Naive thymus-derived CD4-positive, alpha-beta T cell (primary cell): ENCODE data around the gene HINT2. TPM values are rescaled to one million over a fixed set of nuclear protein-coding genes. Genes with fewer than 3 reads are reported as not detected.

ENCODE experiments used
- ATAC-seq: fragments of 150-1000 bp; cut with Tn5 transposase; 2 replicates; pipeline ENCODE4 v1.10.0; 2021; ENCODE audit warnings: mild to moderate bottlenecking, moderate library complexity
- CTCF ChIA-PET: fragments of 350-600 bp; sonication (Branson Sonifier 250); formaldehyde crosslinking; loops from one replicate; lab custom pipeline; 2021; ENCODE audit warnings: antibody characterized with exemption; lab: Charles Lee
- POLR2A ChIA-PET: fragments of 350-600 bp; sonication (Branson Sonifier 250); formaldehyde crosslinking; loops from one replicate; lab custom pipeline; 2021; ENCODE audit warnings: antibody characterized with exemption, inconsistent platforms; lab: Charles Lee
- DNase-seq, 9 donors: peaks; one replicate each; pipeline versions ENCODE4 v3.0.0 to v3.0.0-alpha.2; 2020 to 2022; ENCODE audit warnings: mixed read lengths in 1 of 9
- H3K27ac ChIP-seq: one replicate; pipeline ENCODE4 v1.7.0; 2013; ENCODE audit warnings: mild to moderate bottlenecking, low read depth, low read length, moderate library complexity
- H3K27me3 ChIP-seq, 2 donors: one replicate each; pipeline ENCODE4 v1.7.0; 2013; ENCODE audit warnings: low read length in 2 of 2, mild to moderate bottlenecking in 2 of 2, moderate library complexity in 2 of 2; ENCODE audit not compliant: control insufficient read depth in 2 of 2, insufficient read depth in 2 of 2
- H3K36me3 ChIP-seq, 3 experiments: 1 replicate in 2 of 3; 2 replicates in 1 of 3; pipeline ENCODE4 v1.7.0; 2013; ENCODE audit warnings: low read length in 3 of 3, mild to moderate bottlenecking in 3 of 3, moderate library complexity in 1 of 3; ENCODE audit not compliant: insufficient read depth in 3 of 3, control insufficient read depth in 2 of 3
- H3K4me1 ChIP-seq, 2 donors: one replicate each; pipeline ENCODE4 v1.7.0; 2013; ENCODE audit warnings: low read length in 2 of 2, mild to moderate bottlenecking in 2 of 2, moderate library complexity in 1 of 2; ENCODE audit not compliant: control insufficient read depth in 2 of 2, insufficient read depth in 2 of 2
- H3K4me3 ChIP-seq: 2 replicates; pipeline ENCODE4 v1.7.0; 2013; ENCODE audit warnings: mild to moderate bottlenecking, low read length
- H3K9me3 ChIP-seq, 3 experiments: 1 replicate in 2 of 3; 2 replicates in 1 of 3; pipeline ENCODE4 v1.7.0; 2013; ENCODE audit warnings: low read length in 3 of 3; ENCODE audit not compliant: control insufficient read depth in 2 of 3
- H3K27ac Mint-ChIP-seq, 9 donors: one replicate each; pipeline ENCODE4 v1.8.0; 2020 to 2022; ENCODE audit warnings: mixed read lengths in 9 of 9, mild to moderate bottlenecking in 8 of 9, moderate library complexity in 5 of 9, inconsistent platforms in 2 of 9
- H3K27me3 Mint-ChIP-seq, 5 donors: one replicate each; pipeline ENCODE4 v1.8.0; 2021 to 2022; ENCODE audit warnings: mixed read lengths in 5 of 5, mild to moderate bottlenecking in 1 of 5
- H3K36me3 Mint-ChIP-seq, 5 donors: one replicate each; pipeline ENCODE4 v1.8.0; 2020 to 2022; ENCODE audit warnings: mixed read lengths in 5 of 5, mild to moderate bottlenecking in 3 of 5, inconsistent platforms in 1 of 5
- H3K4me1 Mint-ChIP-seq, 7 donors: one replicate each; pipeline ENCODE4 v1.8.0; 2020 to 2022; ENCODE audit warnings: mixed read lengths in 7 of 7, mild to moderate bottlenecking in 3 of 7, inconsistent platforms in 1 of 7
- H3K4me3 Mint-ChIP-seq, 10 donors: one replicate each; pipeline ENCODE4 v1.8.0; 2020 to 2022; ENCODE audit warnings: mild to moderate bottlenecking in 10 of 10, mixed read lengths in 10 of 10, moderate library complexity in 6 of 10, inconsistent platforms in 2 of 10
- H3K9me3 Mint-ChIP-seq, 11 donors: one replicate each; pipeline ENCODE4 v1.8.0; 2020 to 2022; ENCODE audit warnings: mixed read lengths in 11 of 11, mild to moderate bottlenecking in 4 of 11, inconsistent platforms in 1 of 11, moderate library complexity in 1 of 11
- intact Hi-C, 2 donors: fragments of 100-400 bp; cut with micrococcal nuclease; formaldehyde crosslinking; loops; one replicate each; pipeline ENCODE4 v1.15.1; 2023
- polyA plus RNA-seq, 2 donors: library from polyadenylated mRNA; unstranded; fragments of 300-500 nt; fragmentation: Illumina TruSeq; gene quantifications; one replicate each; pipeline ENCODE4 v1.2.3, GENCODE V29; 2021
- total RNA-seq, 6 experiments: library from RNA in 5 of 6; stranded (reverse) in 5 of 6; gene quantifications; 1 replicate in 5 of 6; 2 replicates in 1 of 6; pipeline ENCODE4 v1.2.3 and lab custom pipeline; 2021 to 2026

The HINT2 gene
- total and polyA plus RNA-seq, 7 experiments from 2014 or later = 14.3 to 74.5 (median 23.1) TPM

- Mint-ChIP-seq H3K4me1 (peaks cover 0 to 36% (median 16%) of the 10 kb centered on the region in 7 donors), H3K27me3 (no peaks in the 10 kb centered on the region), H3K36me3 (peaks cover 0 to 4% (median 0%) of the 10 kb centered on the region in 5 donors), H3K4me3 (no peak overlapping the region), H3K9me3 (no peaks in the 10 kb centered on the region), H3K27ac (no peak overlapping the region)
- Histone ChIP-seq H3K27ac (no peak overlapping the region), H3K27me3 (no peaks in the 10 kb centered on the region), H3K4me3 (no peak overlapping the region), H3K9me3 (no peaks in the 10 kb centered on the region), H3K4me1 (no peaks in the 10 kb centered on the region), H3K36me3 (peaks cover 0 to 3% (median 0%) of the 10 kb centered on the region in 3 experiments)
- ChIA-PET CTCF (interaction anchor here (0.6 kb wide), 1 partner anchor 35 kb away, joined by 4 read pairs; no protein-coding TSS in a partner anchor), POLR2A (no interaction called here)
- intact Hi-C loops = no loop called here
- DNase-seq = no peak
- no peak for ATAC-seq
Observed at GRCh38 chr9:35767458-35767857, 47.4 kb downstream of the HINT2 start.

GRCh38 chr9:35766997-35767396 is 47.8 kb downstream of the HINT2 start:
- H3K36me3 Mint-ChIP-seq = peaks cover 0 to 4% (median 0%) of the 10 kb centered on the region in 5 donors
- H3K4me1 Mint-ChIP-seq = peaks cover 0 to 39% (median 20%) of the 10 kb centered on the region in 7 donors
- intact Hi-C loops = no loop called here
- ChIA-PET CTCF (no interaction called here), POLR2A (no interaction called here)
- Histone ChIP-seq H3K27me3 (no peaks in the 10 kb centered on the region), H3K36me3 (no peaks in the 10 kb centered on the region), H3K9me3 (no peaks in the 10 kb centered on the region), H3K4me3 (no peak overlapping the region), H3K4me1 (no peaks in the 10 kb centered on the region), H3K27ac (no peak overlapping the region)
- no peak for DNase-seq
- no peaks in the 10 kb centered on the region for H3K27me3 Mint-ChIP-seq
- H3K4me3 Mint-ChIP-seq = no peak overlapping the region
- no peak overlapping the region for H3K27ac Mint-ChIP-seq
- H3K9me3 Mint-ChIP-seq = no peaks in the 10 kb centered on the region
- no peak for ATAC-seq

- ATAC-seq = no peak
- ChIA-PET POLR2A (interaction anchor here (1.5 kb wide), 1 partner anchor 107 kb away, joined by 4 read pairs; no protein-coding TSS in a partner anchor), CTCF (no interaction called here)
- H3K27me3 Mint-ChIP-seq = no peaks in the 10 kb centered on the region
- Histone ChIP-seq H3K9me3 (no peaks in the 10 kb centered on the region), H3K36me3 (no peaks in the 10 kb centered on the region), H3K4me3 (no peak overlapping the region), H3K27ac (no peak overlapping the region), H3K27me3 (no peaks in the 10 kb centered on the region), H3K4me1 (no peaks in the 10 kb centered on the region)
- intact Hi-C loops = no loop called here
- H3K9me3 Mint-ChIP-seq = no peaks in the 10 kb centered on the region
- no peak for DNase-seq
- H3K4me3 Mint-ChIP-seq = no peak overlapping the region
- H3K4me1 Mint-ChIP-seq = peaks cover 18 to 63% (median 45%) of the 10 kb centered on the region in 7 donors
- H3K27ac Mint-ChIP-seq = no peak overlapping the region
- peaks cover 0 to 14% (median 0%) of the 10 kb centered on the region in 5 donors for H3K36me3 Mint-ChIP-seq
Observed at GRCh38 chr9:35763803-35764202, 51.0 kb downstream of the HINT2 start.

- H3K27ac Mint-ChIP-seq = peak overlapping the region in 1 of 9 donors; percentile 8
- intact Hi-C loops = no loop called here
- POLR2A ChIA-PET = interaction anchor here (0.7 to 1.5 kb wide), 3 partner anchors 13 to 649 kb away, joined by 3 to 4 read pairs (median 4); no protein-coding TSS in a partner anchor
- Histone ChIP-seq H3K4me1 (no peaks in the 10 kb centered on the region), H3K36me3 (no peaks in the 10 kb centered on the region), H3K27me3 (no peaks in the 10 kb centered on the region), H3K4me3 (no peak overlapping the region), H3K27ac (no peak overlapping the region), H3K9me3 (no peaks in the 10 kb centered on the region)
- CTCF ChIA-PET = interaction anchor here (0.6 kb wide), 1 partner anchor 152 kb away, joined by 7 read pairs; no protein-coding TSS in a partner anchor
- H3K9me3 Mint-ChIP-seq = no peaks in the 10 kb centered on the region
- peaks cover 24 to 63% (median 45%) of the 10 kb centered on the region in 7 donors for H3K4me1 Mint-ChIP-seq
- DNase-seq (no peak), ATAC-seq (no peak)
- no peaks in the 10 kb centered on the region for H3K27me3 Mint-ChIP-seq
- H3K4me3 Mint-ChIP-seq = no peak overlapping the region
- peaks cover 0 to 14% (median 0%) of the 10 kb centered on the region in 5 donors for H3K36me3 Mint-ChIP-seq
Observed at GRCh38 chr9:35763181-35763580, 51.7 kb downstream of the HINT2 start.

Other genes starting within 250 kb of the HINT2 start
- gene TESK1, start 209.8 kb downstream of the HINT2 start, total RNA-seq = 10 to 100 TPM; 25.4 to 45.5 (median 39.2) TPM
- gene TESK1, start 209.8 kb downstream of the HINT2 start, polyA plus RNA-seq = 1 to 10 TPM; 3.5 to 7.1 TPM
- 10 to 100 TPM in 1 of 5 experiments, 1 to 10 TPM in 4; 2.7 to 12.1 (median 6.8) TPM for gene CD72, start 196.6 kb downstream of the HINT2 start, total RNA-seq
- gene CD72, start 196.6 kb downstream of the HINT2 start, polyA plus RNA-seq = under 1 TPM; 0.40 to 0.87 TPM
- 100 to 1,000 TPM in 1 of 5 experiments, 10 to 100 TPM in 4; 16.9 to 225 (median 45.6) TPM for gene SIT1, start 164.1 kb downstream of the HINT2 start, total RNA-seq
- gene SIT1, start 164.1 kb downstream of the HINT2 start, polyA plus RNA-seq = 100 to 1,000 TPM in 1 of 2 donors, 10 to 100 TPM in 1; 97.4 to 162 TPM
- over 10,000 TPM in 1 of 5 experiments, 1,000 to 10,000 TPM in 4; 5,750 to 11,273 (median 9,225) TPM for gene RMRP, start 157.0 kb downstream of the HINT2 start, total RNA-seq
- 10 to 100 TPM in 1 of 2 donors, not detected in 1; 49.2 TPM for gene RMRP, start 157.0 kb downstream of the HINT2 start, polyA plus RNA-seq
- gene CCDC107, start 156.8 kb downstream of the HINT2 start, total RNA-seq = 10 to 100 TPM; 12.0 to 37.4 (median 16.4) TPM
- 10 to 100 TPM; 49.1 to 65.7 TPM for gene CCDC107, start 156.8 kb downstream of the HINT2 start, polyA plus RNA-seq
- 10 to 100 TPM in 1 of 5 experiments, 1 to 10 TPM in 1, under 1 TPM in 1, not detected in 2; 0.11 to 10.4 (median 1.0) TPM for gene ARHGEF39, start 149.8 kb downstream of the HINT2 start, total RNA-seq
- gene ARHGEF39, start 149.8 kb downstream of the HINT2 start, polyA plus RNA-seq = under 1 TPM; 0.12 to 0.44 TPM
- gene CA9, start 141.1 kb downstream of the HINT2 start, total RNA-seq = under 1 TPM in 1 of 5 experiments, not detected in 4; 0.36 TPM
- not detected for gene CA9, start 141.1 kb downstream of the HINT2 start, polyA plus RNA-seq
- 100 to 1,000 TPM in 2 of 5 experiments, 10 to 100 TPM in 3; 15.0 to 136 (median 47.6) TPM for gene TPM2, start 125.1 kb downstream of the HINT2 start, total RNA-seq
- gene TPM2, start 125.1 kb downstream of the HINT2 start, polyA plus RNA-seq = under 1 TPM in 1 of 2 donors, not detected in 1; 0.87 TPM
- 100 to 1,000 TPM; 191 to 369 (median 241) TPM for gene TLN1, start 82.8 kb downstream of the HINT2 start, total RNA-seq
- gene TLN1, start 82.8 kb downstream of the HINT2 start, polyA plus RNA-seq = 100 to 1,000 TPM in 1 of 2 donors, 10 to 100 TPM in 1; 33.8 to 112 TPM
- 10 to 100 TPM; 13.4 to 22.1 (median 20.9) TPM for gene CREB3, start 82.4 kb downstream of the HINT2 start, total RNA-seq
- 10 to 100 TPM; 33.2 to 40.2 TPM for gene CREB3, start 82.4 kb downstream of the HINT2 start, polyA plus RNA-seq
- 10 to 100 TPM; 22.7 to 55.4 (median 49.9) TPM for gene GBA2, start 65.8 kb downstream of the HINT2 start, total RNA-seq
- gene GBA2, start 65.8 kb downstream of the HINT2 start, polyA plus RNA-seq = 10 to 100 TPM; 18.0 to 24.3 TPM
- 10 to 100 TPM; 21.2 to 28.8 (median 23.3) TPM for gene RGP1, start 65.8 kb downstream of the HINT2 start, total RNA-seq
- 1 to 10 TPM; 8.8 to 9.1 TPM for gene RGP1, start 65.8 kb downstream of the HINT2 start, polyA plus RNA-seq
- gene MSMP, start 60.8 kb downstream of the HINT2 start, total RNA-seq = under 1 TPM in 3 of 5 experiments, not detected in 2; 0.48 to 0.84 (median 0.61) TPM
- gene MSMP, start 60.8 kb downstream of the HINT2 start, polyA plus RNA-seq = not detected
- gene NPR2, start 23.5 kb downstream of the HINT2 start, total RNA-seq = 10 to 100 TPM in 3 of 5 experiments, 1 to 10 TPM in 2; 3.1 to 22.2 (median 11.2) TPM
- gene NPR2, start 23.5 kb downstream of the HINT2 start, polyA plus RNA-seq = 1 to 10 TPM; 1.0 to 1.2 TPM
- 1 to 10 TPM; 2.1 to 9.1 (median 3.2) TPM for gene SPAG8, start 2.8 kb downstream of the HINT2 start, total RNA-seq
- gene SPAG8, start 2.8 kb downstream of the HINT2 start, polyA plus RNA-seq = 1 to 10 TPM; 1.2 to 1.9 TPM
- gene FAM221B, start 13.7 kb upstream of the HINT2 start, total RNA-seq = under 1 TPM in 1 of 5 experiments, not detected in 4; 0.32 TPM
- gene FAM221B, start 13.7 kb upstream of the HINT2 start, polyA plus RNA-seq = not detected
- gene TMEM8B, start 14.2 kb upstream of the HINT2 start, total RNA-seq = 10 to 100 TPM in 4 of 5 experiments, 1 to 10 TPM in 1; 3.9 to 11.6 (median 10.6) TPM
- gene TMEM8B, start 14.2 kb upstream of the HINT2 start, polyA plus RNA-seq = 1 to 10 TPM; 3.0 to 3.5 TPM
- gene OR13J1, start 55.4 kb upstream of the HINT2 start, total RNA-seq = not detected
- gene OR13J1, start 55.4 kb upstream of the HINT2 start, polyA plus RNA-seq = not detected
- gene HRCT1, start 91.2 kb upstream of the HINT2 start, total RNA-seq = not detected
- gene HRCT1, start 91.2 kb upstream of the HINT2 start, polyA plus RNA-seq = not detected
- not detected for gene SPAAR, start 94.4 kb upstream of the HINT2 start, total RNA-seq
- gene SPAAR, start 94.4 kb upstream of the HINT2 start, polyA plus RNA-seq = not detected
- gene OR2S2, start 143.1 kb upstream of the HINT2 start, total RNA-seq = not detected
- gene OR2S2, start 143.1 kb upstream of the HINT2 start, polyA plus RNA-seq = not detected
- 10 to 100 TPM in 3 of 5 experiments, 1 to 10 TPM in 2; 7.4 to 16.7 (median 13.3) TPM for gene RECK, start 221.9 kb upstream of the HINT2 start, total RNA-seq
- gene RECK, start 221.9 kb upstream of the HINT2 start, polyA plus RNA-seq = 10 to 100 TPM; 23.7 to 26.2 TPM